Prostate gland (tissue), 2 donors: ENCODE measurements around the gene KAT8.
"Not testable (repeated sequence)": the region's sequence is repeated elsewhere in the genome, so short reads cannot be mapped to it uniquely, and the experiment has no call there.

Experiments used
- POLR2A ChIP-seq: fragments of 450-650 bp; IDR thresholded peaks from one replicate; pipeline ENCODE4 v1.6.1; 2016; ENCODE audit warnings: antibody characterized with exemption, mild to moderate bottlenecking
- TF ChIP-seq, protein P1 (sequence below), 4 experiments: fragments of 200-600 bp in 2 of 4; fragments of 450-650 bp in 2 of 4; sonication (generic) in 2 of 4; IDR thresholded peaks; 1 replicate in 3 of 4; 2 replicates in 1 of 4; pipeline ENCODE4 v1.5.1; 2016 to 2019; ENCODE audit warnings: antibody characterized with exemption in 4 of 4, mild to moderate bottlenecking in 2 of 4, moderate library complexity in 2 of 4

DNA sequence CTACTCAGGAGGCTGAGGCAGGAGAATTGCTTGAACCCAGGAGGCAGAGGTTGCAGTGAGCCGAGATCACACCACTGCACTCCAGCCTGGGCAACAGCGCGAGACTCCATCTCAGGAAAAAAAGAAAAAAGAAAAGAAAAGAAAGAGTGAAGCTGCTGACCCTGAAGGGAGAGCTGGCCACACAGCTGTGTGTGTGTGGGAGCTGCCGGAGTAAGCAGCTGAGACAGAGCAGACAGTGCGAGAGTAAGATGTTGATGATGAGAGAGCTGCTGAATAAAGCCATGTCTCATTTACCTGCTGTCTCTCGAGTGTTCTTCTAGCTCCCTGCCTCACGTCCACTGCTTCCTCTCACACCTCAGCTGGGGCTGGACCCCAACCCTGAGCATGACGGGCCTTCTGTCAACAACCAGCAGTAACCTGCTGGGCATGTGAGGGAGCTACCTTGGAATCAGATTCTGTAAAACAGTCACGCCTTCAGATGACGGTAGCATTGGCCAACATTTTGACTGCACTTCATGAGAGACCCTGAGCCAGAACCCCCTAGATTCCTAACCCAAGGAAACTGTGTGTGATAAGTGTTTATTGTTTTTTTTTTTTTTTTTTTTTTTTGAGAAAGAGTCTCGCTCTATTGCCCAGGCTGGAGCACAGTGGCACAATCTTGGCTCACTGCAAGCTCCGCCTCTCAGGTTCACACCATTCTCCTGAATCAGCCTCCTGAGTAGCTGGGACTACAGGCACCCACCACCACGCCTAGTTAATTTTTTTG is 16.4 kb upstream of the KAT8 start:
- TF ChIP-seq, protein P1, sequence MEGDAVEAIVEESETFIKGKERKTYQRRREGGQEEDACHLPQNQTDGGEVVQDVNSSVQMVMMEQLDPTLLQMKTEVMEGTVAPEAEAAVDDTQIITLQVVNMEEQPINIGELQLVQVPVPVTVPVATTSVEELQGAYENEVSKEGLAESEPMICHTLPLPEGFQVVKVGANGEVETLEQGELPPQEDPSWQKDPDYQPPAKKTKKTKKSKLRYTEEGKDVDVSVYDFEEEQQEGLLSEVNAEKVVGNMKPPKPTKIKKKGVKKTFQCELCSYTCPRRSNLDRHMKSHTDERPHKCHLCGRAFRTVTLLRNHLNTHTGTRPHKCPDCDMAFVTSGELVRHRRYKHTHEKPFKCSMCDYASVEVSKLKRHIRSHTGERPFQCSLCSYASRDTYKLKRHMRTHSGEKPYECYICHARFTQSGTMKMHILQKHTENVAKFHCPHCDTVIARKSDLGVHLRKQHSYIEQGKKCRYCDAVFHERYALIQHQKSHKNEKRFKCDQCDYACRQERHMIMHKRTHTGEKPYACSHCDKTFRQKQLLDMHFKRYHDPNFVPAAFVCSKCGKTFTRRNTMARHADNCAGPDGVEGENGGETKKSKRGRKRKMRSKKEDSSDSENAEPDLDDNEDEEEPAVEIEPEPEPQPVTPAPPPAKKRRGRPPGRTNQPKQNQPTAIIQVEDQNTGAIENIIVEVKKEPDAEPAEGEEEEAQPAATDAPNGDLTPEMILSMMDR (IDR thresholded peaks at IDR 0.05): not testable (repeated sequence)
- TF ChIP-seq POLR2A: not testable (repeated sequence)
